Liver (tissue), 9 donors: ENCODE data around the gene PIAS1. TPM values are rescaled to one million over a fixed set of nuclear protein-coding genes. Genes with fewer than 3 reads are reported as not detected.

Experiments
- DNase-seq: peaks from one replicate; pipeline ENCODE4 v3.0.0-alpha.2; 2017; ENCODE audit warnings: low spot score
- H3K27ac ChIP-seq, 2 donors: one replicate each; pipeline ENCODE4 v1.7.0; 2013; ENCODE audit warnings: inconsistent platforms in 2 of 2, low read length in 2 of 2, control low read depth in 1 of 2, low read depth in 1 of 2, mild to moderate bottlenecking in 1 of 2
- H3K27me3 ChIP-seq, 4 donors: one replicate each; pipeline versions ENCODE4 v1.6.1 to v1.7.0; 2013; ENCODE audit warnings: low read length in 3 of 4, inconsistent platforms in 1 of 4, mild to moderate bottlenecking in 1 of 4, moderate library complexity in 1 of 4; ENCODE audit not compliant: control insufficient read depth in 4 of 4, insufficient read depth in 4 of 4
- H3K36me3 ChIP-seq, 4 donors: one replicate each; pipeline versions ENCODE4 v1.6.1 to v1.7.0; 2013; ENCODE audit warnings: low read length in 3 of 4, mild to moderate bottlenecking in 3 of 4, low read depth in 1 of 4, moderate library complexity in 1 of 4; ENCODE audit not compliant: control insufficient read depth in 4 of 4, insufficient read depth in 3 of 4
- H3K4me1 ChIP-seq, 4 donors: one replicate each; pipeline versions ENCODE4 v1.6.1 to v1.7.0; 2013; ENCODE audit warnings: low read length in 3 of 4, mild to moderate bottlenecking in 3 of 4, moderate library complexity in 1 of 4; ENCODE audit not compliant: control insufficient read depth in 4 of 4, insufficient read depth in 4 of 4
- H3K4me3 ChIP-seq, 3 donors: one replicate each; pipeline versions ENCODE4 v1.6.1 to v1.7.0; 2013; ENCODE audit warnings: low read length in 3 of 3, control low read depth in 1 of 3, low read depth in 1 of 3, mild to moderate bottlenecking in 1 of 3
- H3K9ac ChIP-seq, 2 donors: one replicate each; pipeline ENCODE4 v1.7.0; 2013; ENCODE audit warnings: low read length in 2 of 2, mild to moderate bottlenecking in 2 of 2, moderate library complexity in 2 of 2, control low read depth in 1 of 2, low read depth in 1 of 2
- H3K9me3 ChIP-seq, 4 donors: one replicate each; pipeline versions ENCODE4 v1.6.1 to v1.7.0; 2013; ENCODE audit warnings: low read length in 3 of 4; ENCODE audit not compliant: control insufficient read depth in 4 of 4
- EGR1 ChIP-seq, 2 donors: IDR thresholded peaks; 2 replicates each; pipeline ENCODE4 v1.6.1; 2016 to 2018; ENCODE audit warnings: antibody characterized with exemption in 2 of 2, low read depth in 2 of 2
- FOXA1 ChIP-seq: IDR thresholded peaks from 2 replicates; pipeline ENCODE4 v1.6.1; 2016; ENCODE audit warnings: antibody characterized with exemption
- FOXA2 ChIP-seq: IDR thresholded peaks from 2 replicates; pipeline ENCODE4 v1.6.1; 2016; ENCODE audit warnings: antibody characterized with exemption
- GABPA ChIP-seq, 2 donors: IDR thresholded peaks in 1 of 2; conservative IDR thresholded peaks in 1 of 2; 2 replicates each; pipeline ENCODE4 v1.6.1; 2016; ENCODE audit warnings: antibody characterized with exemption in 2 of 2, mild to moderate bottlenecking in 1 of 2, moderate library complexity in 1 of 2
- HNF4A ChIP-seq, 2 donors: conservative IDR thresholded peaks; 2 replicates each; pipeline ENCODE4 v1.6.1; 2016; ENCODE audit warnings: antibody characterized with exemption in 2 of 2, mild to moderate bottlenecking in 2 of 2
- HNF4G ChIP-seq: IDR thresholded peaks from 2 replicates; pipeline ENCODE4 v1.6.1; 2016; ENCODE audit warnings: antibody characterized with exemption
- JUND ChIP-seq, 2 donors: IDR thresholded peaks; 2 replicates each; pipeline ENCODE4 v1.6.1; 2016; ENCODE audit warnings: antibody characterized with exemption in 2 of 2
- NR2F2 ChIP-seq: IDR thresholded peaks from 2 replicates; pipeline ENCODE4 v1.6.1; 2016; ENCODE audit warnings: antibody characterized with exemption
- RAD21 ChIP-seq, 2 donors: IDR thresholded peaks; 2 replicates each; pipeline ENCODE4 v1.6.1; 2016; ENCODE audit warnings: antibody characterized with exemption in 2 of 2, mild to moderate bottlenecking in 2 of 2
- RXRA ChIP-seq, 2 donors: IDR thresholded peaks; 2 replicates each; pipeline ENCODE4 v1.6.1; 2017 to 2018; ENCODE audit warnings: antibody characterized with exemption in 2 of 2, mild to moderate bottlenecking in 1 of 2
- SP1 ChIP-seq: IDR thresholded peaks from 2 replicates; pipeline ENCODE4 v1.6.1; 2018; ENCODE audit warnings: antibody characterized with exemption, mild to moderate bottlenecking
- TAF1 ChIP-seq: conservative IDR thresholded peaks from 2 replicates; pipeline ENCODE4 v1.6.1; 2016; ENCODE audit warnings: antibody characterized with exemption, mild to moderate bottlenecking
- YY1 ChIP-seq: IDR thresholded peaks from 2 replicates; pipeline ENCODE4 v1.6.1; 2016; ENCODE audit warnings: antibody characterized with exemption, mild to moderate bottlenecking
- WGBS: extraction: QIAGEN DNeasy Blood & Tissue Kit; methylation state at CpG from one replicate; pipeline ENCODE4 v1.1.7; 2013; 5-methylcytosine and 5-hydroxymethylcytosine counted together
- polyA plus RNA-seq, 2 donors: library from polyadenylated mRNA; stranded (reverse) in 1 of 2; unstranded in 1 of 2; fragments of 200-250 nt in 1 of 2; fragments of >200 nt in 1 of 2; fragmentation: Nextera tagmentation in 1 of 2; extraction: Ambion mirVana in 1 of 2; gene quantifications; one replicate each; pipeline versions ENCODE4 v1.2.1 to v1.2.3, GENCODE V29; 2013 to 2015
- total RNA-seq, 2 donors: library from RNA; depleted of rRNA; stranded (reverse); fragments of >200 nt; gene quantifications; one replicate each; pipeline ENCODE4 v1.2.3, GENCODE V29; 2014
- TF ChIP-seq, protein P1 (sequence below): IDR thresholded peaks from 2 replicates; pipeline ENCODE4 v1.6.1; 2016; ENCODE audit warnings: antibody characterized with exemption
- TF ChIP-seq, protein P2 (sequence below): IDR thresholded peaks from 2 replicates; pipeline ENCODE4 v1.6.1; 2016; ENCODE audit warnings: antibody characterized with exemption
- TF ChIP-seq, protein P3 (sequence below): IDR thresholded peaks from 2 replicates; pipeline ENCODE4 v1.6.1; 2016; ENCODE audit warnings: antibody characterized with exemption, mild to moderate bottlenecking
- TF ChIP-seq, protein P4 (sequence below): IDR thresholded peaks from 2 replicates; pipeline ENCODE4 v1.6.1; 2016; ENCODE audit warnings: antibody characterized with exemption
- TF ChIP-seq, protein P5 (sequence below): fragments of 150-350 bp; IDR thresholded peaks from 2 replicates; pipeline ENCODE4 v1.5.1; 2017; ENCODE audit warnings: improper control_type of control experiment, low read depth, low read length; ENCODE audit not compliant: missing input control
- donor health status: healthy.
- donor health status: healthy.
- donor health status: healthy.
- donor health status: healthy.
- donor health status: healthy.

Gene PIAS1
- total and polyA plus RNA-seq, 4 donors = 5.6 to 18.8 (median 13.2) TPM

DNA sequence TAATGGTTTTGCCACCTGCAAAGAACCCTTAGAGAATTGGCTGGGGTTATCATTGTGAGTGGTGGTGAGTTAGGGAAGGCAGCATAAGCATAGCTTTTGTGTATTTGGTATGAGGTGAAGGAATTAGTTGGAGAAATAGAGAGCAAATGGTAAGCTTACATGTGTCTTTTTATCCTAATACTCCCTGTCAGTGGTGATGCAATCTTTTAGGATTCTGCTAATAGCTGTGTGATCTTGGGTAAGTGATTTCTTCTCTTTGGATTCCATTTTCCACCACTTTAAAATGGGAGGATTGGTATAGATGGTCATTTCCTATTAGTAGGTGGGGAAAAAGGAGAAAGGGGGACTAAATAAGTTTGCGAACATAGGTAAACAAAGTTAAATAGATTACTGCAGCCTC is 30.9 kb downstream of the PIAS1 start:
- DNase-seq = no peak
- no peak overlapping the region for H3K4me3 ChIP-seq
- H3K36me3 ChIP-seq = peaks cover 0 to 5% (median 2%) of the 10 kb centered on the region in 4 donors
- TF ChIP-seq, protein P1, sequence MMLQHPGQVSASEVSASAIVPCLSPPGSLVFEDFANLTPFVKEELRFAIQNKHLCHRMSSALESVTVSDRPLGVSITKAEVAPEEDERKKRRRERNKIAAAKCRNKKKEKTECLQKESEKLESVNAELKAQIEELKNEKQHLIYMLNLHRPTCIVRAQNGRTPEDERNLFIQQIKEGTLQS = no peak
- TF ChIP-seq NR2F2 = no peak
- no peak for TF ChIP-seq HNF4A (conservative IDR thresholded peaks at IDR 0.05)
- TF ChIP-seq, protein P2, sequence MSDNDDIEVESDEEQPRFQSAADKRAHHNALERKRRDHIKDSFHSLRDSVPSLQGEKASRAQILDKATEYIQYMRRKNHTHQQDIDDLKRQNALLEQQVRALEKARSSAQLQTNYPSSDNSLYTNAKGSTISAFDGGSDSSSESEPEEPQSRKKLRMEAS = no peak
- no peaks in the 10 kb centered on the region for H3K9me3 ChIP-seq
- peaks cover 4 to 52% (median 29%) of the 10 kb centered on the region in 4 donors for H3K4me1 ChIP-seq
- no peaks in the 10 kb centered on the region for H3K27me3 ChIP-seq
- WGBS = 97% methylated on average over 1 of the region's 1 CpG
- no peak overlapping the region for H3K27ac ChIP-seq
- no peak overlapping the region for H3K9ac ChIP-seq

DNA sequence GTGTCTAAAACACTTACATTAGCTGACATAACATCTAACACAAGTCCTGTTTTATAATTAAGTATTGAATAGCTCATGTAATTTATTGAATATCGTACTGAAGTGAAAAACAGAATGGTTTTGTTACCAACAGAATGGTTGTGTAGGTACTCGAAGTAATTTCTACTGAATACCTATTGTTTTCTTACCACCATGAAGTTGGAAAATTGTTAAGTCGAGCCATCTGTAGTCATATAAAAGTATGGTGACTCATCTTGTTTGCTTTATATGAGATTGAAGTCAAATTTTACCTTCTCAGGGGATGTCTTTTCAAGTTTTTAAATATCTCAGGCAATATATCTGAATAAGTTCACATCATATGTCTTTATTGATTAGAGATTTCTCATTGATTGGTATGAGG is 37.6 kb downstream of the PIAS1 start:
- Histone ChIP-seq H3K36me3 (peaks cover 0 to 4% (median 0%) of the 10 kb centered on the region in 4 donors), H3K27ac (no peak overlapping the region), H3K4me3 (no peak overlapping the region), H3K4me1 (peaks cover 0 to 11% (median 1%) of the 10 kb centered on the region in 4 donors), H3K9ac (no peak overlapping the region), H3K9me3 (peaks cover 0 to 3% (median under 1%) of the 10 kb centered on the region in 4 donors), H3K27me3 (no peaks in the 10 kb centered on the region)
- WGBS = 96% methylated on average over 3 of the region's 3 CpGs
- TF ChIP-seq NR2F2 (no peak), GABPA (IDR thresholded peaks at IDR 0.05 in 1 of 2, conservative IDR thresholded peaks at IDR 0.05 in 1 of 2) (no peak), YY1 (no peak), FOXA2 (no peak), RXRA (IDR thresholded peaks at IDR 0.05) (no peak), TAF1 (no peak), FOXA1 (no peak), EGR1 (IDR thresholded peaks at IDR 0.05; ENCODE audit: low read depth in 2 of 2) (no peak), HNF4G (no peak), RAD21 (IDR thresholded peaks at IDR 0.05) (no peak), HNF4A (conservative IDR thresholded peaks at IDR 0.05) (no peak), JUND (IDR thresholded peaks at IDR 0.05) (no peak), SP1 (no peak)
- TF ChIP-seq, protein P2 = no peak
- TF ChIP-seq, protein P3, sequence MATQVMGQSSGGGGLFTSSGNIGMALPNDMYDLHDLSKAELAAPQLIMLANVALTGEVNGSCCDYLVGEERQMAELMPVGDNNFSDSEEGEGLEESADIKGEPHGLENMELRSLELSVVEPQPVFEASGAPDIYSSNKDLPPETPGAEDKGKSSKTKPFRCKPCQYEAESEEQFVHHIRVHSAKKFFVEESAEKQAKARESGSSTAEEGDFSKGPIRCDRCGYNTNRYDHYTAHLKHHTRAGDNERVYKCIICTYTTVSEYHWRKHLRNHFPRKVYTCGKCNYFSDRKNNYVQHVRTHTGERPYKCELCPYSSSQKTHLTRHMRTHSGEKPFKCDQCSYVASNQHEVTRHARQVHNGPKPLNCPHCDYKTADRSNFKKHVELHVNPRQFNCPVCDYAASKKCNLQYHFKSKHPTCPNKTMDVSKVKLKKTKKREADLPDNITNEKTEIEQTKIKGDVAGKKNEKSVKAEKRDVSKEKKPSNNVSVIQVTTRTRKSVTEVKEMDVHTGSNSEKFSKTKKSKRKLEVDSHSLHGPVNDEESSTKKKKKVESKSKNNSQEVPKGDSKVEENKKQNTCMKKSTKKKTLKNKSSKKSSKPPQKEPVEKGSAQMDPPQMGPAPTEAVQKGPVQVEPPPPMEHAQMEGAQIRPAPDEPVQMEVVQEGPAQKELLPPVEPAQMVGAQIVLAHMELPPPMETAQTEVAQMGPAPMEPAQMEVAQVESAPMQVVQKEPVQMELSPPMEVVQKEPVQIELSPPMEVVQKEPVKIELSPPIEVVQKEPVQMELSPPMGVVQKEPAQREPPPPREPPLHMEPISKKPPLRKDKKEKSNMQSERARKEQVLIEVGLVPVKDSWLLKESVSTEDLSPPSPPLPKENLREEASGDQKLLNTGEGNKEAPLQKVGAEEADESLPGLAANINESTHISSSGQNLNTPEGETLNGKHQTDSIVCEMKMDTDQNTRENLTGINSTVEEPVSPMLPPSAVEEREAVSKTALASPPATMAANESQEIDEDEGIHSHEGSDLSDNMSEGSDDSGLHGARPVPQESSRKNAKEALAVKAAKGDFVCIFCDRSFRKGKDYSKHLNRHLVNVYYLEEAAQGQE = no peak
- TF ChIP-seq, protein P4, sequence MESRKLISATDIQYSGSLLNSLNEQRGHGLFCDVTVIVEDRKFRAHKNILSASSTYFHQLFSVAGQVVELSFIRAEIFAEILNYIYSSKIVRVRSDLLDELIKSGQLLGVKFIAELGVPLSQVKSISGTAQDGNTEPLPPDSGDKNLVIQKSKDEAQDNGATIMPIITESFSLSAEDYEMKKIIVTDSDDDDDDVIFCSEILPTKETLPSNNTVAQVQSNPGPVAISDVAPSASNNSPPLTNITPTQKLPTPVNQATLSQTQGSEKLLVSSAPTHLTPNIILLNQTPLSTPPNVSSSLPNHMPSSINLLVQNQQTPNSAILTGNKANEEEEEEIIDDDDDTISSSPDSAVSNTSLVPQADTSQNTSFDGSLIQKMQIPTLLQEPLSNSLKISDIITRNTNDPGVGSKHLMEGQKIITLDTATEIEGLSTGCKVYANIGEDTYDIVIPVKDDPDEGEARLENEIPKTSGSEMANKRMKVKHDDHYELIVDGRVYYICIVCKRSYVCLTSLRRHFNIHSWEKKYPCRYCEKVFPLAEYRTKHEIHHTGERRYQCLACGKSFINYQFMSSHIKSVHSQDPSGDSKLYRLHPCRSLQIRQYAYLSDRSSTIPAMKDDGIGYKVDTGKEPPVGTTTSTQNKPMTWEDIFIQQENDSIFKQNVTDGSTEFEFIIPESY = no peak
- TF ChIP-seq, protein P1 = no peak
- TF ChIP-seq, protein P5, sequence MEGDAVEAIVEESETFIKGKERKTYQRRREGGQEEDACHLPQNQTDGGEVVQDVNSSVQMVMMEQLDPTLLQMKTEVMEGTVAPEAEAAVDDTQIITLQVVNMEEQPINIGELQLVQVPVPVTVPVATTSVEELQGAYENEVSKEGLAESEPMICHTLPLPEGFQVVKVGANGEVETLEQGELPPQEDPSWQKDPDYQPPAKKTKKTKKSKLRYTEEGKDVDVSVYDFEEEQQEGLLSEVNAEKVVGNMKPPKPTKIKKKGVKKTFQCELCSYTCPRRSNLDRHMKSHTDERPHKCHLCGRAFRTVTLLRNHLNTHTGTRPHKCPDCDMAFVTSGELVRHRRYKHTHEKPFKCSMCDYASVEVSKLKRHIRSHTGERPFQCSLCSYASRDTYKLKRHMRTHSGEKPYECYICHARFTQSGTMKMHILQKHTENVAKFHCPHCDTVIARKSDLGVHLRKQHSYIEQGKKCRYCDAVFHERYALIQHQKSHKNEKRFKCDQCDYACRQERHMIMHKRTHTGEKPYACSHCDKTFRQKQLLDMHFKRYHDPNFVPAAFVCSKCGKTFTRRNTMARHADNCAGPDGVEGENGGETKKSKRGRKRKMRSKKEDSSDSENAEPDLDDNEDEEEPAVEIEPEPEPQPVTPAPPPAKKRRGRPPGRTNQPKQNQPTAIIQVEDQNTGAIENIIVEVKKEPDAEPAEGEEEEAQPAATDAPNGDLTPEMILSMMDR = no peak
- no peak for DNase-seq
